Stimulated activated CD8-positive, alpha-beta memory T cell treated with anti-CD3 and anti-CD28 coated beads, Interleukin-7, amount 100 ng/mL, for 48 hours (primary cell): ENCODE measurements around the gene KIAA1586.
"Not testable (repeated sequence)": the region's sequence is repeated elsewhere in the genome, so short reads cannot be mapped to it uniquely, and the experiment has no call there.

Experiments
- DNase-seq, 2 donors: peaks; one replicate each; pipeline ENCODE4 v3.0.0-alpha.2; 2020; ENCODE audit warnings: low read depth in 1 of 2; ENCODE audit errors: extremely low read depth in 1 of 2

Gene KIAA1586, protein sequence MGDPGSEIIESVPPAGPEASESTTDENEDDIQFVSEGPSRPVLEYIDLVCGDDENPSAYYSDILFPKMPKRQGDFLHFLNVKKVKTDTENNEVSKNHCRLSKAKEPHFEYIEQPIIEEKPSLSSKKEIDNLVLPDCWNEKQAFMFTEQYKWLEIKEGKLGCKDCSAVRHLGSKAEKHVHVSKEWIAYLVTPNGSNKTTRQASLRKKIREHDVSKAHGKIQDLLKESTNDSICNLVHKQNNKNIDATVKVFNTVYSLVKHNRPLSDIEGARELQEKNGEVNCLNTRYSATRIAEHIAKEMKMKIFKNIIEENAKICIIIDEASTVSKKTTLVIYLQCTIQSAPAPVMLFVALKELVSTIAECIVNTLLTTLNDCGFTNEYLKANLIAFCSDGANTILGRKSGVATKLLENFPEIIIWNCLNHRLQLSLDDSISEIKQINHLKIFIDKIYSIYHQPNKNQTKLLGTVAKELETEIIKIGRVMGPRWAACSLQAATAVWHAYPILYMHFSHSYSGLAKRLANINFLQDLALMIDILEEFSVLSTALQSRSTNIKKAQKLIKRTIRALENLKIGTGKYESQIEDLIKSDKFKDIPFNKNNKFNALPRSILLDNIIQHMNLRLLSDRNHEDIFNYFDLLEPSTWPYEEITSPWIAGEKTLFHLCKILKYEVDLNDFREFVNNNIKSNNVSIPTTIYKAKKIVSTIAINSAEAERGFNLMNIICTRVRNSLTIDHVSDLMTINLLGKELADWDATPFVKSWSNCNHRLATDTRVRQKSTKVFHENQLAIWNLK

DNA sequence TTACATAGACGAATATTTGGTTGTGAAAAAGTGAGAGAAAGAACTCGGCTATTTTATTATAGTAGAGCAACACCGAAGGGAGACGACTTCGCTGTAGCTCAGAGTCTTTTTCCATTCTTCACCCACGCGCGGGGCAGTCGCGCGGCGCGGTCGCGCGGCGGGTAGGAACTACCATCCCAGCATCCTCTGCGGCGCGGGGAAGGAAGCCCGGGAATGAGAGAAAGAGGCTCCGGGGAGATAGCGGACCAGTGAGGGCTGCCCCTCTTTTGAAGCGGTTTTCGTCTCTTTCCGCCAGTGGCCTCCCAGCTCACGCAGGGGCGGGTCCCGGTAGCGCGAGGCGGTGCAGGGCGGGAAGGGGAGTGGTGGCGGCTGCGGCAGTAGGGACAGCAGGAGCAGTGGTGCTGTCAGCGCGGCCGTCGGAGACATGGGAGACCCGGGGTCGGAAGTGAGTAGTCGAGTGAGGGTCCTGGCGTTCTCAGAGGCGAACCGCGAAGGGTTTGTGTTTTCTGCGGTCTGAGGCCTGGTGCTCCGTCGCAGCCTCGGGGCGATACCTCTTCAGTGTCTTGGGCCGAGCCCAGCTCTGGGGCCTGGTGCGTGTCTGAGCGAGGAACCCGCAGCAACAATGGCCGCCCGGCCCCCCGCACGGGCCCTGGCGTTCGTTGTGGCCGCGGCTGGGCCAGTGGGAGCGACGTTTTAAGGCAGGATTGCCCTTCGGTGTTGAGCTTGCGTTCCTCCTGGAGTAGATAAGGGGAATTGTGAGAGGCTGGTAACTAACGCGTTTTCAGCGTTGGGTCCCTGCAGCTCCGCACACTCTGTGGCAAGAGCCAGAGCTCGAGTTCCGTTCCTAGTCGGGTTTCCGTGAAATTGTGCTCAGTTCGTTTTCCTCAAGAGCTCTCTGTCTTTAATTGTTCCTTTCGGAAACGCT is at the start of gene KIAA1586:
Gene KIAA1586 (plus strand): TSS at position 362 of the 925 bp plus-strand sequence. CDS start 63 bp downstream, at position 425.
- peak; percentile 72 to 82 for DNase-seq

DNA sequence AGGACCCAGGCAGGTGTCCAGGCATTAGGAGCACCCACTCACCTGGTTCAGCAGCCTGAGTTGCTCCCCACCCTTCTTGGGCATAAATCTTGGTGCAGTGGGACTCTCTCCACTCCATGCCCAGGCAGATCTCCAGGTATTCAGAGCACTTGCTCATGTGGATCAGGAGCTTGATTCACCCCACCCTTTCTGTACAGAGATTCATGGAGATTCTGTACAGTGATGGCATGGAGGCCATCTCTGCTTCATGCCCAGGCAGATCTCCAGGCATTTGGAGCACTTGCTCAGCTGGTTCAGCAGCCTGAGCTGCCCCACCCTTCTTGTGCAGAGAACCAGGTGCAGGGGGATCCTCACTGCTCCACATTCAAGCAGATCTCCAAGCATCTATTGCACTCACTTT is 47.4 kb upstream of the KIAA1586 start:
- no peak for DNase-seq

DNA sequence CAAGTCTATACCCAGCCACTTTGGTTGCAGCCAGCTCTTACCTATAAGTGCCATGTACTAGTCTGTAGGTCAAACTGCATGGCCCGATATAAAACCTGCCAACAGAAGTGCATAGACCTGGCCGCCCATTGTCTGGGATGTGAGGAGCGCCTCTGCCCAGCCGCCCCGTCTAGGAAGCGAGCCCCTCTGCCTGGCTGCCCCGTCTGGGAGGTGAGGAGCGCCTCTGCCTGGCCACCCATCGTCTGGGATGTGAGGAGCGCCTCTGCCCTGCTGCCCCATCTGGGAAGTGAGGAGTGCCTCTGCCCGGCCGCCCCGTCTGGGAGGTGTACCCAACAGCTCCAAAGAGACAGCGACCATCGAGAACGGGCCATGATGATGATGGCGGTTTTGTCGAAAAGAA is 46.7 kb upstream of the KIAA1586 start:
- not testable (repeated sequence) for DNase-seq

DNA sequence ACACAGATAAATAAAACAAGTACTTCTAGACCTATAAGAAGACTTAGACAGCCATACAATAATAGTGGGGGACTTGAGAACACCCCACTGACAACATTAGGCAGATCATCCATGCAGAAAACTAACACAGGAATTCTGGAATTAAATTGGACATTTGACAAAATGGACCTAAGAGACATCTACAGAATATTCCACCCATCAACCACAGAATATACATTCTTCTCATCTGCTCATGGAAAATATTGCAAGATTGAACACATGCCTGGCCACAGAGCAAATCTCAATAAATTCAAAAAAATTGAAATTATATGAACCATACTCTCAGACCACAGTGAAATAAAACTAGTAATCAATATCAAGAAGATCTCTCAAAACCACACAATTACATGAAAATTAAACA is 44.3 kb upstream of the KIAA1586 start:
- DNase-seq: no peak

DNA sequence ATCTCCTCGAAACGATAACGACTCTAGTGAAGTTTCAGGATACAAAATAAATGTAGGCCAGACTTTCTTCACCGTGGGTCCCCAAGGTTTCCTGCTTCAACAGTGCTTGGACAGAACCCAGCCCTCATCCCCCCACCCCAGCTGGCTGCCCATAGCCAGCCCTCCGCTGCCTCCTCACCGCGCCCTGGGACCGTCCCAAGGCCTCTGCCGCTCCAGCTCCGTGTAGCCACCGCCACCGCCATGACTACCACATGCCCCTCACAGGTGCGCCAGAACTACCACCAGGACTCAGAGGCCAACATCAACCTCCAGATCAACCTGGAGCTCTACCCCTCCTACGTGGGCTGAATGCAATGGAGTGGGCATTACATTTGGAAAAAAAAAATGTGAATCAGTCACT is 42.2 kb upstream of the KIAA1586 start:
- DNase-seq: no peak

DNA sequence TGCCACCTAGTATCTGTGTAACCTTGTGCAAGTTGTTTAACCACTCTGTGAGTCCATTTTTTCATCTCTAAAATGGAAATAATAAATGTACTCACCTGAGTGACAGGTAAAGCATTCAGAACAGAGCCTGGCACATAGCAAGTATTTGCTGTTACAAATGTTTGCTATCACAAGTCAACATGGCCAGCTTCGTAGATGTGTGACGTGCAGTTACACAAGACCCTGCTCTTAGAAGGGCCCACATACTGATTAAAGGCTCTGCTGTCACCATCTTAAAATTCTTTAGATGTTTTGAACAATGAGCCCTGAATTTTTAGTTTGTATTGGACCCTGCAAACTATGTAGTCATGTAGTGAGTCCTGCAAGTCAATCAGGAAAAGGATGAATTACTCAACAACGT is 40.4 kb upstream of the KIAA1586 start:
- no peak for DNase-seq

DNA sequence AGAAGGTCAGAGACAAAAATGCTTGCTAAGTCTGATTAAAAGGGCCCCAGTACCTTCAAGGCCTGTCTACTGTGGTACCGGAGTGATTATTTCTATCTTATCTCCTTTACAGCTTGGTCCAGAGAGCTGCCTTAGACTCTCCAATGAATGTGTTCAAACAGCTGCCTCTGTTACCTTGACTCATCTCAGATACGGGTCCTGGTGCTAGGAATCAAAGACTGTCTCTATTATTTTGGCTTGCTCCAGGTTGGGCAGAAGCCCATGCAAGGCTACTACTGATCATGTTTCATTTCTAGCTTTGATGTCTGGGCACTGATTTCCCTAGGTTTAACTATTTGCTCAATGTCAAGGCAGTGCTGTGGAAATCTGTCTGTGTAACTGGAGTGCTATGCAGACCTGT is 38.4 kb upstream of the KIAA1586 start:
- DNase-seq: not testable (repeated sequence)

DNA sequence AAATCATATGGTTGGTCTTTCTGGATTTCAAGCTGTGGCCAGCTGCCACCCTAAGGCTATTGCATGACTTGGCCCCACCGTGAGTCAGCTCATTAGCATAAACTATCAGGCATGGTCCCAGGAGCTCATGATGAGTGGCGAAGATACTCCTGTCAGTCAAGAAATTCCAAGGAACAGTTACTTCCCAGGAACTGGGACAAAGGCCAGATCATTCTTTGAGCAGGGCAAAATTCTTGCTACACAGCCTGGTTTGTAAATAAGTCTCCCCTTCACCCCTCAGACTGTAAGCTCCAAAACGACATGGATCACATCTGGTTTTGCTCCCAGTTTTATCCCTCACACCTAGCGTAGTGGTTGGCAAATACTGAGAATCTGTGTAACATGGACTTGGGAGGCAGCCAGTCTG is 33.0 kb upstream of the KIAA1586 start:
- no peak for DNase-seq

DNA sequence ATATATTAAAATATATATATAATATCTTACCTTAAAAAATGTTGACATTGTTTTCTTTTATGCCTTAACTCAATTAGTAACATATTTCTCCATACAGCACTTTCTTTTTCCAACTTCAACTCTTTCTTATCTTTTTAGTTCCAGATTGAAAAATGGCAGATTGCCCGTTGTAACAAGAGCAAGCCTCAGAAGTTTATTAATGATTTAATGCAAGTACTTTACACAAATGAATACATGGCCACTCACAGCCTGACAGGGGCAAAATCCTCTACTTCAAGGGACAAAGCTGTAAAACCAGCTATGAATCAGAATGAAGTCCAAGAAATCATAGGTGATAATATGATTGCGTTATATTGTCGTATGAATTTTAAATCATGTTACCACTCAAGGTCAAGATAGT is 29.4 kb upstream of the KIAA1586 start:
- no peak for DNase-seq

DNA sequence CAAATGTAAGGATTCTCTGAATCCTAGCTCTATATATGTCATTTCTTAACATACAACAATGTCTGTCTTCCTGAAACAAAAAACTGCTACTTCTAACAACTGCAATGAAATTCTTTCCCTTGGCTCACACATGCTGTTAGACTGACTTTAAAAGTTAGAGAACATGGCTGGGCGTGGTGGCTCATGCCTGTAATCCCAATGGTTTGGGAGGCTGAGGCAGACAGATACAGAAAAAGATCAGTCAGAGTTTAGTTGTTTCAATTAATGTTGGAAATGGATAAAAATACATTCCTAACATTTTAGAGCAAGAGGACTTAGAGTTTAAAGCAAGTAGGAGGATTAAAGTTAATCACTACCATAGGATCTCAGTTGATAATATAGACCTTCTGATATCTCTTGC is 28.7 kb upstream of the KIAA1586 start:
- DNase-seq: no peak

DNA sequence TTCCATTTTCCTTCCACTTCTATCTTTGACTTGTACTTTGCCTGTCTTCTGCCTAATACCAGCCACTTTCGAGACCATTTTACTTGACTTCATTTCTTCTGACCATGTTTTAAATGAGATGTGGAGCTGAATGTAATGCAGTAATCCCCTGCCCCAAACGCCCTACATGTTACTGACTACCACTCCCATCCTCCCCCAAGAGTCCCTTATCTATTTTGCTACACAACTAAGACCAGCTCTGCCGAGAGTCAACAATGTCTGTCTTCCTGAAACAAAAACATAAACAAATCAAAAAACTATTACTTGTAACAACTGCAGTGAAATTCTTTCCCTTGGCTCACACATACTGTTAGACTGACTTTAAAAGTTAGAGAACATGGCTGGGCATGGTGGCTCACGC is 27.1 kb upstream of the KIAA1586 start:
- DNase-seq: no peak

DNA sequence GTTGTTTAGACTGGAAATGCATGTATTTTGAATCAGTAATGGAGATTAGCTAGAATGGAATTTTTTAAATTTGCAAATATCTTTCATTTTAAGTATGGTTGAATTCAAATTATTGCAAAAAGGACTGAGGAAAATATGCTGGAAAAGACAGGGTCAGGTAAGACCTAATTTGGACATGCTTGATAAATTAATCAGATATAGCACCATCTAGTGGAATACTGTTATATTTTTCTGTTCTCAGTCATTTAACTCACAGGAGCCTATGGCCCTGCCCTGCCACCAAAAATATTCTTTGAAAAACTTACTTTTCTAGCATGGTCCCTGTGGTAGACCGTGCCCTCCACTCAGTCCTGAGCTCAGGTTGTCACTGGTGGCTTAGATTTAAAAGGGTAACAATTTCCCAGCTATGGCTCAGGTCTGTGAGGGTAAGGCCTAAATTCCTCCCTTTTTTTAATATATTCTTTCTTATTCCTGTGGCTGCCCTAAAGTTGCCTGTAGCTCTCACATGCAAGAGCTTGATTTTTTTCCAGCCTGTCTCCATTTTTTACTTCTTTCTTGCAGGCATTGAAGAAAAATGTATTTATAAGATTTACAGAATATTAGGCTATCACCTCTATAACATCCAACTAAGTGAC is 25.3 kb upstream of the KIAA1586 start:
- DNase-seq: no peak

DNA sequence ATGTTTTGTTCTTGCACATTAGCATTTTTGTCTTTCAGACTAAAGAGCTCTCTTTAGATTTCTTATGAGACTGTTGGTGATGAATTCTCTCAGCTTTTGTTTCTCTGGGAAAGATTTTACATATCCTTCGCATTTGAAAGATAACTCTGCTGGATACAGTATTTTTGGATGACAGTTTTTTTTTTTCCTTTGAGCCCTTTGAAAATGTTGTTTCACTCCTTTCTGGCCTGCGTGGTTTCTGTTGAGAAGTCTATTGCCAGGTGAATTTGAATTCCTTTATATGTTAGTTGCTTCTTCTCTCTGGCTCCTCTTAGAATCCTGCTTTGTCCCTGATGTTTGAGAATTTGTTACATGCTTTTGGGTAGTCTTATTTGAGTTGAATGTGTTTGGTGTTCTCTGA is 22.2 kb upstream of the KIAA1586 start:
- DNase-seq: no peak

DNA sequence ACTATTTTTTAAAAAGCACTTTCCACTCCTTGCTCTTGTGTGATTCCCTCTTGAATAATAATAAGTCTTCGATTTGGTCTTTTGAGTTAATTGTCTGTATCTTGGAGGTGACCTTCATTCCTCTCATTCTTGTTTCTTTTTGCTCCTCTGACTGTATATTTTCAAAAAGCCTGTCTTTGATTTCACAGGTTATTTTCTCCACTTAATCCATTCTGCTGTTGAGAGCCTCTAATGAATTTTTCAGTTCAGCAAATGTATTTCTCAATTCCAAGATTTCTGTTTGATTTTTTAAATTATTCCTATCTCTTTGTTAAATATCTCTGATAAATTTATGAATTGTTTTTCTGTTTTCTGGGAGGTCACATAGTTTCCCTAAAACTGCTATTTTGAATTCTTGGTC is 21.7 kb upstream of the KIAA1586 start:
- no peak for DNase-seq

DNA sequence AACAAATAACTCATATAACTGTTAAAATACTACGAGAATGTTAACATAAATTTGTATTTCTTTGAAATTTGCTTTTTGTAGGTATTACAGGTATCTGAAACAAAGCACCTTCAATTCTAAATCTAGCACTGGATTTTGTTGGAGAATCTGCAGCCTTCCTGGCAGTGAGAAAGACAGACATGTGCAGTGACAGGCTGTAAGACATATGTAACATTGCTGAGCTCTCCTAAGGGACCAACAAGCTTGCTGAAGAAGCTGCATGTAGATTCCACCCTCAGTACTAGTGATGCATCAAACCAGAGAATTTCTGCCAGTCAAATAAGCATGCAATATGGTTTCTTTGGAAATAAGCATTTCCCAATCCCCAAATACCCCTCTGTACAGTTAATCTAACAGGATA is 20.5 kb upstream of the KIAA1586 start:
- no peak for DNase-seq

DNA sequence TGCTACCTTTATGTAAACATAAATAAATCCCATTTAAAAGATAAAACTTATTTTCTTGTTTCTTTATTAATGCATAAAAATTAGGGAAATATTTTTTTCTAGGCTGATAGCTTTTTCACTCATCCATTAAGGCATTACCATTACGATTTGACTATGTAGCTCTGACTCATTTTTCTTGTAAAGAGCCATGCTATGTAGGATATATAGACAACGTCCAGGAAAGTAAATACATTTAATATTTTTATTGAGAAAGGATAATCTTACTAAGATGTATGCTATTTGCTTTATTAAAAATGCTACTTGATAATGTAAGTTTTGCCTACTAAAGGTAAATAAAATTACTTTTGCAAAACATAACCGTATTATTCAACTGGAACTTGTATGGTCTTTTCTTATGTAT is 19.2 kb upstream of the KIAA1586 start:
- DNase-seq: no peak

DNA sequence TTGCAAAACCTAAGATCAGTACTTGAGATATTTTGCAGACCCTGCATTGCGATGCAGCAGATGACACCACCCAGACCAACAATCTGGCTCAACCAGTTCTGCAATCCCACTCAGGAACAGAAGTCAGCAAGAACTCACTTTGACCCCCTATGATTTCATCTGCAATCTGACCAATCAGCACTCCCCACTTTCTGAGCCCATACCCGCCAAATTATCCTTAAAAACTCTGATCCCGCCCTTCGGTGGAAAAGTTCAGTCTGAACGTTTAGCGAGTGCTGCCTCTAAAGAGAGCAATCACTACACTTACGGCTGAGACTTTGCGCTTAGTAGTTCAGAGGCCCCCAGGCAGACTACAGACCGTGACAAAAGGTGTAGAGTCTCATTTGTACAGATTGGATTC is 17.3 kb upstream of the KIAA1586 start:
- no peak for DNase-seq

DNA sequence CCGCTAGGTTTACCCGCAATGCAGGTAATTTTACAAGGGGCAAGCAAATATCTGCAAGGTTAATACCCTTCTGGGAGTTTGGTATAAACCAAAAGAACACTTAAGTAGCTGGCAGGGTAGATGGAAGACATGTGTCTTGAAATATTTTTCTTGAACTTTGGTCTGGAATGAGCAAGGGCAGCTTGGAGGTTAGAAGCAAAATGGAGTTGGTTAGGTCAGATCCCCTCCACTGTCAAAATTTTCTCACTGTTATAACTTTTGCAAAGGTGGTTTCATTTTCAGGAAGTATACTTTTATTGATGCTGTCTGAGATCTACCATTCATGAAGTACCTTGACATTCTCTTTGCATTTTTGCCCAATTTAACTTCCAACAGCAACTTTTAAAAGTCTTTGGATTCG is 13.3 kb upstream of the KIAA1586 start:
- no peak for DNase-seq

DNA sequence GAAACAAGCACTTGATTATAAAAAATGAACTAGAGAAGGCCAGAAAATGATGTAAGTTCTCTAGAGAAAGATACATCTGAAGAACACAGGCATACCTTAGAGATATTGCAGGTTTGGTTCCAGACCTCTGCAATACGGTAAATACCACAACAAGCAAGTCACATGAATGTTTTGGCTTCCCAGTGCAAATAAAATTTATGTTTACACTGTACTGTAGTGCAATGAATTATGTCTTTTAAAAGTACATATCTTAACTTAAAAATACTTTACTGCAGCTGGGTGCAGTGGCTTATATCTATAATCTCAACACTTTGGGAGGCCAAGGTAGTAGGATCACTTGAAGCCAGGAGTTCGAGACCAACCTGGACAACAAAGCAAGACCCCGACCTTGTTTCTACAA is 10.9 kb upstream of the KIAA1586 start:
- no peak for DNase-seq

DNA sequence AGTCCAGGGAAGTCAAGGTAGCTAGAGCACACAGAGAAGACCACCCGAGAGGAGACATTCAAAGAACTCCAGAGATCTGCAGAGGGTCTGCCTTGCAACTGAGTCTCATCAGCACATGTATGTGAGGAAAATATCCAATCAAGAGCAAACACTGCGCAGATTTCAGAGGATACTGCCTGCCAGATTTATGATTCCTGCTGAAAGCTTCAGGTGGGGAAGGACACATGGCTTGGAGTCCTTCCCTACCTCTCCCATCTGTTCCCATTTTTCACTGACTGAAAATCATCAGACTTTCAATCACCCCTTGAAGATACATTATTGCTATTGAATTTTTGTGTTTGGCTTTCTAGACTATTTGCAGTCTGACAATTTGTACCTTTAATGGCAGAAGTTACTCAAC is 7.6 kb upstream of the KIAA1586 start:
- DNase-seq: no peak

DNA sequence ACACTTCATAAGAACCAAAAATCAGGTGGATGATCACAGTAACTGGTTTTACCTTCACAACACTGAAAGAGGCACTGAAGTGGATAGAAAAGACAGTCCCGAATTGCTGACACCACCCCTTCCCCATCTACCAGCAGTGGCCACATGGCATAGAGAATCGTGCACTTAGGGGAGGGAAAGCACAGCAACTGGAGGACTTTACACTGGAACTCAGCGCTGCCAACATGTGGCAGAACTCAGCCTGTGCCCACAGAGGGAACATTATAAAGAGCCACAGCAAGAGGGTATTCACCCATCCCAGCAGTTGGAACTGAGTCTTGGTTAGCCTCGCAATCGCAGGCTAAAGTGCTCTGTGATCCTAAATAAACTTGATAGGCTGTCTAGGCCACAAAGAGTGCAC is 6.5 kb upstream of the KIAA1586 start:
- no peak for DNase-seq
